Right cardiac atrium (tissue), 5 donors: ENCODE results near the gene TBXA2R. TPM values are rescaled to one million over a fixed set of nuclear protein-coding genes. Genes with fewer than 3 reads are reported as not detected.
"Not testable (repeated sequence)": the region's sequence is repeated elsewhere in the genome, so short reads cannot be mapped to it uniquely, and the experiment has no call there.

ENCODE experiments used
- ATAC-seq, 2 donors: fragments of 200-7000 bp; cut with Tn5 transposase; one replicate each; pipeline versions ENCODE4 v1.8.0 to v1.9.1; 2020; ENCODE audit warnings: moderate library complexity in 2 of 2, mild to moderate bottlenecking in 1 of 2
- DNase-seq, 3 donors: peaks; one replicate each; pipeline ENCODE4 v3.0.0-alpha.2; 2020
- H3K27ac ChIP-seq: one replicate; pipeline ENCODE4 v1.5.1; 2013; ENCODE audit warnings: mild to moderate bottlenecking, low read length, control low read depth, moderate library complexity
- H3K27me3 ChIP-seq: one replicate; pipeline ENCODE4 v1.6.1; 2013; ENCODE audit not compliant: control insufficient read depth, insufficient read depth
- H3K4me1 ChIP-seq: one replicate; pipeline ENCODE4 v1.6.1; 2013; ENCODE audit warnings: low read length; ENCODE audit not compliant: control insufficient read depth, insufficient read depth
- H3K4me3 ChIP-seq: one replicate; pipeline ENCODE4 v1.5.1; 2013; ENCODE audit warnings: low read length, control low read depth
- H3K9me3 ChIP-seq: one replicate; pipeline ENCODE4 v1.6.1; 2013; ENCODE audit warnings: low read length; ENCODE audit not compliant: control insufficient read depth
- WGBS: extraction: QIAGEN DNeasy Blood & Tissue Kit; methylation state at CpG from one replicate; pipeline ENCODE4 v1.1.7; 2013; 5-methylcytosine and 5-hydroxymethylcytosine counted together
- intact Hi-C, 4 donors: fragments of 100-400 bp; cut with DNase I; formaldehyde crosslinking; loops; one replicate each; pipeline versions ENCODE4 v1.11.0 to v1.14.0; 2022 to 2023
- polyA plus RNA-seq: library from polyadenylated mRNA; stranded (reverse); fragments of 200-250 nt; gene quantifications from one replicate; pipeline ENCODE4 v1.2.3, GENCODE V29; 2013
- total RNA-seq, 4 donors: library from RNA; stranded (reverse); fragmentation: NEBNext Ultra II Directional; extraction: Animal tissue kit (Norgen Biotek cat#: 25700); gene quantifications; one replicate each; pipeline ENCODE4 v1.2.1, GENCODE V29; 2021
- donor health status: healthy with polysubstance abuse.
- donor health status: DM: no; HTN: yes; CAD: no.
- donor health status: DM: no; HTN: no; CAD: no.
- donor health status: DM: no; HTN: yes; CAD: no; lungs with severe emphysema.
- donor health status: DM: yes; HTN: yes; CAD: no.

The TBXA2R gene
- total and polyA plus RNA-seq, 5 donors = 1.3 to 2.2 (median 2.0) TPM

- ATAC-seq, DNase-seq, H3K4me3 ChIP-seq, H3K9me3 ChIP-seq, H3K4me1 ChIP-seq, H3K27me3 ChIP-seq, H3K27ac ChIP-seq, intact Hi-C loops: not testable (repeated sequence)
- WGBS = 91% methylated on average over 5 of the region's 5 CpGs
These were observed 40.4 kb upstream of the TBXA2R start for GRCh38 chr19:3647102-3647501.

GRCh38 chr19:3646336-3647092, 39.8 kb upstream of the TBXA2R start:
- no peaks in the 10 kb centered on the region for H3K4me1 ChIP-seq
- 88% methylated on average over 23 of the region's 23 CpGs for WGBS
- intact Hi-C loops = no loop called here
- H3K27ac ChIP-seq = no peak overlapping the region
- H3K4me3 ChIP-seq = no peak overlapping the region
- DNase-seq (no peak), ATAC-seq (no peak)
- H3K9me3 ChIP-seq = no peaks in the 10 kb centered on the region
- H3K27me3 ChIP-seq = no peaks in the 10 kb centered on the region

GRCh38 chr19:3645726-3646125, 39.1 kb upstream of the TBXA2R start:
- H3K4me3 ChIP-seq = no peak overlapping the region
- no peak overlapping the region for H3K27ac ChIP-seq
- H3K4me1 ChIP-seq = no peaks in the 10 kb centered on the region
- 90% methylated on average over 21 of the region's 21 CpGs for WGBS
- ATAC-seq (no peak), DNase-seq (no peak)
- H3K9me3 ChIP-seq = no peaks in the 10 kb centered on the region
- intact Hi-C loops = no loop called here
- no peaks in the 10 kb centered on the region for H3K27me3 ChIP-seq

- peak in 1 of 2 donors; percentile 2 for ATAC-seq
These were observed 38.4 kb upstream of the TBXA2R start for GRCh38 chr19:3645067-3645396.

GRCh38 chr19:3644351-3645066, 37.8 kb upstream of the TBXA2R start:
- peak in 2 of 3 donors; percentile 64 to 81 for DNase-seq
- peak; percentile 52 to 56 for ATAC-seq
- Histone ChIP-seq H3K4me3 (no peak overlapping the region), H3K27me3 (no peaks in the 10 kb centered on the region), H3K4me1 (no peaks in the 10 kb centered on the region), H3K27ac (no peak overlapping the region), H3K9me3 (no peaks in the 10 kb centered on the region)
- intact Hi-C loops = no loop called here
- 70% methylated on average over 19 of the region's 19 CpGs for WGBS

More at GRCh38 chr19:3645067-3645396, 38.4 kb upstream of the TBXA2R start:
- Histone ChIP-seq H3K4me3 (no peak overlapping the region), H3K27me3 (no peaks in the 10 kb centered on the region), H3K9me3 (no peaks in the 10 kb centered on the region), H3K27ac (no peak overlapping the region), H3K4me1 (no peaks in the 10 kb centered on the region)
- WGBS = 50% methylated on average over 11 of the region's 11 CpGs
- intact Hi-C loops = no loop called here
- no peak for DNase-seq

- Histone ChIP-seq H3K9me3 (no peaks in the 10 kb centered on the region), H3K27ac (no peak overlapping the region), H3K4me3 (no peak overlapping the region), H3K4me1 (no peaks in the 10 kb centered on the region), H3K27me3 (no peaks in the 10 kb centered on the region)
- DNase-seq = no peak
- intact Hi-C loops = no loop called here
- 89% methylated on average over 28 of the region's 28 CpGs for WGBS
- ATAC-seq = peak in 1 of 2 donors; percentile 2
These were observed 37.1 kb upstream of the TBXA2R start for GRCh38 chr19:3643674-3644313.

GRCh38 chr19:3642987-3643673, 36.5 kb upstream of the TBXA2R start:
- no peak overlapping the region for H3K4me3 ChIP-seq
- H3K27ac ChIP-seq = no peak overlapping the region
- no peaks in the 10 kb centered on the region for H3K4me1 ChIP-seq
- intact Hi-C loops = no loop called here
- 83% methylated on average over 36 of the region's 36 CpGs for WGBS
- H3K9me3 ChIP-seq = no peaks in the 10 kb centered on the region
- DNase-seq (no peak), ATAC-seq (peak in 1 of 2 donors; percentile 30)
- no peaks in the 10 kb centered on the region for H3K27me3 ChIP-seq

GRCh38 chr19:3642296-3642695, 35.6 kb upstream of the TBXA2R start:
- H3K4me1 ChIP-seq = no peaks in the 10 kb centered on the region
- H3K9me3 ChIP-seq = no peaks in the 10 kb centered on the region
- ATAC-seq (no peak), DNase-seq (no peak)
- H3K4me3 ChIP-seq = no peak overlapping the region
- no peak overlapping the region for H3K27ac ChIP-seq
- no peaks in the 10 kb centered on the region for H3K27me3 ChIP-seq
- 91% methylated on average over 17 of the region's 17 CpGs for WGBS
- intact Hi-C loops = no loop called here

- Histone ChIP-seq H3K4me3 (no peak overlapping the region), H3K4me1 (no peaks in the 10 kb centered on the region), H3K9me3 (no peaks in the 10 kb centered on the region), H3K27ac (no peak overlapping the region), H3K27me3 (no peaks in the 10 kb centered on the region)
- DNase-seq = peak in 1 of 3 donors; percentile 55
- intact Hi-C loops = no loop called here
- ATAC-seq = no peak
- 95% methylated on average over 28 of the region's 28 CpGs for whole genome bisulfite sequencing
These were observed 35.0 kb upstream of the TBXA2R start for GRCh38 chr19:3641515-3642269.

GRCh38 chr19:3639479-3639878, 32.8 kb upstream of the TBXA2R start:
- H3K4me3 ChIP-seq = no peak overlapping the region
- 96% methylated on average over 13 of the region's 13 CpGs for WGBS
- ATAC-seq (no peak), DNase-seq (no peak)
- intact Hi-C loops = no loop called here
- no peaks in the 10 kb centered on the region for H3K27me3 ChIP-seq
- H3K9me3 ChIP-seq = no peaks in the 10 kb centered on the region
- no peak overlapping the region for H3K27ac ChIP-seq
- H3K4me1 ChIP-seq = no peaks in the 10 kb centered on the region
